Stimulated activated CD8-positive, alpha-beta memory T cell treated with anti-CD3 and anti-CD28 coated beads, Interleukin-7, amount 100 ng/mL, for 24 hours (primary cell): ENCODE results near the gene HS1BP3.

Experiments
- DNase-seq: peaks from one replicate; pipeline ENCODE4 v3.0.0-alpha.2; 2020; ENCODE audit warnings: low read depth

Gene HS1BP3, protein sequence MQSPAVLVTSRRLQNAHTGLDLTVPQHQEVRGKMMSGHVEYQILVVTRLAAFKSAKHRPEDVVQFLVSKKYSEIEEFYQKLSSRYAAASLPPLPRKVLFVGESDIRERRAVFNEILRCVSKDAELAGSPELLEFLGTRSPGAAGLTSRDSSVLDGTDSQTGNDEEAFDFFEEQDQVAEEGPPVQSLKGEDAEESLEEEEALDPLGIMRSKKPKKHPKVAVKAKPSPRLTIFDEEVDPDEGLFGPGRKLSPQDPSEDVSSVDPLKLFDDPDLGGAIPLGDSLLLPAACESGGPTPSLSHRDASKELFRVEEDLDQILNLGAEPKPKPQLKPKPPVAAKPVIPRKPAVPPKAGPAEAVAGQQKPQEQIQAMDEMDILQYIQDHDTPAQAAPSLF

DNA sequence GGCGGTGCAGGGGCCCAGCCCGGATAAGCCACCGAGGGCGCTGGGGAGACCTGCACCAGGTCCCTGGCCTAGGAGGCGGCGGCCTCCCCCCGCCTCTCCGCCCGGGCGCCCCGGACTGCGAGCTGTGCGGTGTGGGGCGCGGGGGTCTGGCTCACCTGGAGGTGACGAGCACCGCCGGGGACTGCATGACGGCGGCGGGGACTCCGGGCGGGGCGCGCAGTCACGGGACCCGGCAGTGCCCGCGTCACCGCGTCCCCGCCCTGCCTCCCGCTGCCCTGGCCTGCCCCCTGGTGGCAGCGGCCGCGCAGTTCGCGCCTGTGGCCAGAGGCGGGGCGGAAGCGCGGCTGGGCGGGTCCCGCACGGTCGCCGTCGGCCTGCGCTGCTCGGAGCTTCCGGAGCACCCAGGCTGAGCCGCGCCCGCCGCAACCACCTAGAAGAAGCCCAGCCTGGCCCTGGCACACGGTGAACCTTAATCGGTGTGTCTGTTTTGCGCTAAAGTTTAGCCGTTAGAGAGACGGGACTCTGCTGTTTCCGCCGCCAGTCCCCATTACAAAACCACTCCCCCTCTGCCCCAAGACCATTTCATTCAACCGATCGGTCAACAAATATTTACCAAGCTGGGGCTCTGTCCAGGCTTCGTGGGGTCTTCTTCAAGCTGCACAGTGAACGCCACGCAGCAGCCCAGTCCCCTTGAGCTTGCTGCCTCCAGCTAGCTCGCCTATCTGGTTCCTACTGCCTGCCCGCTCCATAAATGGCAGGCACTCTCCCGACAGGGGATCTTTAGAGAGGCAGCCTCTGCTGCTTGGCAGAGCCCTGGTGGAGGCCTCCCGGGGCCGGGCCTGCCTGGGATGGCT is at the start of gene HS1BP3:
TSS of gene HS1BP3 (minus strand) at position 222 of the 854 bp plus-strand sequence. CDS start at position 187, 35 bp downstream.
- DNase-seq = peak; percentile 66

DNA sequence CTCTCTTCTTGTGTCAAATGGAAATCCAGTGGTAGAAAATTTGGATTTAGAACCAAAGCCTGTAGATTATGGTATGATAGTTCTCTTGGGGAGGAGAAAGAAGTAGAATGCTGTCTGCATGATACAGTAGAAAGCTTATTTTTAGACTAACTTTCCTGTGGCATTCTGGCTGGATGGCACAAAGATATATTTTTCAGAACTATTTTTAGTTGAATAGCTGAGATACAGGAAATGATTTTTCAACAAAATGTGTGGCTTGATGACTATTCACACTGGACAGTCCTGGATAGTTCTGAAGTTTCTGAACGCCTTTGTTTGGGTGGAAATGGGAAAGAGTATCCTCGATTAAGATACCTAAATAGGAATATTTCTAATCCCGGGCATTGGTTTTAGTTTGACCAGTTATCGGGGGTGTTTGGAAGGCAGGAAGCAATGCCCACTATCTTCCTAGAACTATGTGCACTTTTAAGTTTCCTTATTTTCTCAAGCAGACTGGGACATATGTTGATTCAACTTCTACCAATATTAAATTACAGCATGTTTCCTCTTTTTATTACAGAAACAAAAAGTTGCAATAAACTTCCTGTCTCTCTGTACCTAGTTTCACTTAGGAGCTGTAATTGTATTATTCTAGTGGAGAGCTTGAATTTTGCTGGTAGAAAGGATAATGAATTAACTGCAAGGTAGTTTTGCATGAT is 48.2 kb upstream of the HS1BP3 start:
- no peak for DNase-seq

DNA sequence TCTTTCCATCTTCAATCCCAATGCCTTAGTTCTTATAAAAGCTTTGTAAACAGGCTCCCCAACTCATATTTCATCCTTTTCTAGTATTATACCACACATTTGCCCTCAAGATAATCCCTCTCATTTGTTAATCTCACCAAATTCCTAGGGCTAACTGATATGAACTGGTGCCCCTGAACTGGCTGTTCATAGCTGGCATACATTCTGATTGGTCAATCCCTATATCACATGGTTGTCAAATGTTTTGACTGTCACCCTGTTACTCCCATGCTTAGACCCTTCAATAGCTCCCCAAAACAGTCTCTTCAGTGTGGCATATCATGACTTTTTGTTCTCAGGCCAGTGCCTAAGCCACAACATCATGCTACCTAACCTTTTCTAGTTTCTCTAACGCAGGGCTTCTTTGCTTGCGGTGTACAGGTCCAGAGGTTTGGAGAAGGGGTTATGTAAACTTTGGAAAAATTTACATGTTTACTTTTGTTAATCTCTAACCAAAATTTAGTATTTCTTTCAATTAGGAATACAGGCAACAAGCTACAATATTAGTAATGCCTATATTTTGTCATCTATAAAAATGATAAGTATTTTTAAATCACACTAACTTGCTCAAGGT is 46.5 kb upstream of the HS1BP3 start:
- no peak for DNase-seq

DNA sequence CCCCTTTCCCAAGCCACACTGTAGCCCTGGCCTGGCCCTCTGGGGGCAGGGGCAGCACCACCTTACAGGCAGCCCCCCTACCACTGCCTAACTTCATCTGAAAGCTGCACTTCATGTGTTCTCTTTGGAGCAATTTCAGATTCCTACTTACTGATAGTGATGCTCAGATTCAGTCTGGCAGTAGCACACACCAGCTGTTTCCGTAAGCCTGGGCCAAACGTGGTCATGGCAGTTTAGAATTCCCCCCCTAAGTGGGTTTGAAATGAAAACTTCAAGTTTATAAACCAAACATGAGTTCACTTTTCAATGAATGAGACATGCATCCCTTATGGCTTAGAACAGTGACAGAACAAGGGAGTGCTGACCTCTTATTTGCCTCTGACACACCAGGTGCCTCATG is 45.5 kb upstream of the HS1BP3 start:
- DNase-seq = no peak

DNA sequence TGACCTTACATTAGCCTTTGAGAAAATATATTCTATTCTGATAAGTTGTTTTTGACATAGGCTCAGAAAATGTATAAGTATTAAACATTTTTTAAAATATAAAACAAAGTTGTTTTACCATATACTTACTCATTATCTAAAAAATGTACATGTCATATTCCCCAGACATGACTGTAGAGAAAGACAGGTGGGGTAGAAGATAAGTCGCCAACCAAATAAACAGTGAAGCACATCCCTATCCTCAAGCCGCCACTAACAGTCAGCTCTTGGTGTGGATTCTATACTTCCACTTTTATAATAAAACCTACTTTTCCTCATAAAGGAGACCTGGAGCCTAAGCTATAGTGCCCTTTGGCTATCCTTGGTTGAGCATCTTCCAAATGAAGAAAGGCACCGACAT is 42.4 kb upstream of the HS1BP3 start:
- no peak for DNase-seq

DNA sequence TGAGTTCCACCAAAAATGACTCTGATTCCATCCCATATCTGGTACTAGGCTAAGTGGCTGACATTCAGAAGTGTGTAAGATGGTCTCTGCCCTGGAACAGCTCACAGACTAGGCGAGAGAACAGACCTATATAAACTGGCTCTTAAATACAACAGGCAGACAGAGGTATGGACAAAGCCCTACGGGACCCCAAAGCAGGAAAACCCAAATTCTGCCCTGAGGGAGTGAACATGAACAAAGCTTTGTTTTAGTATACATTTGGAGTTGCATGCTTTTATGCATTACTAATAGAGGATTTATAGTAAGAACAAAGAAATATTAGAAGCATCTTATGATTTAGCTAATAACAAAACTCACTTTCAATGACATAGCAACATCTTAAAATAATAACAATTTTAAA is 41.2 kb upstream of the HS1BP3 start:
- DNase-seq = no peak

DNA sequence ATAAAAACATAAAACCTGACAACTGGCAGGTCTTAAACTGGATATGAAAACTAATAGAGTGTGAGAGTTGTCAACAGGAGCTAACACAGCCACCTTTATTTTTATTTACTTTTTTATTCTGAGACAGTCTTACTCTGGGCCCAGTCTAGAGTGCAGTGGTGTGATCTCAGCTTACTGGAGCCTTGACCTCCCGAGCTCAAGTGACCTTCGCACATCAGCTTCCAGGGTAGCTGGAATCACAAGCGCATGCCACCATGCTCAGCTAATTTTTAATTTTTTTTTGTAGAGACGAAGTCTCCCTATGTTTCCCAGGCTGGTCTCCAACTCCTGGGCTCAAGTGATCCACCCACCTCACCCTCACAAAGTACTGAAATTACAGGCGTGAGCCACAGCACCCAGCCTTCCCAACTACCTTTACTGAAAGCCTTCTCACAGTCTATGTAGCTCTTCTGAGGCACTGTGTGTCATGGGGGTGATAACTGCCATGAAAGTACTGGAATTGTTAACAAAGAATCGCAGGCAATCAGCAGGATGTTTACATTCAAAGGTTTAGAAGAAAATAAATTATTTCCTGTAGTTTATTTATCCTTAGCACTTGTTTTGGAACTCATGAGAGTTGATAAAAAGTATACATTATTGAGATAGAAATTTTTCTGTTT is 40.3 kb upstream of the HS1BP3 start:
- no peak for DNase-seq

DNA sequence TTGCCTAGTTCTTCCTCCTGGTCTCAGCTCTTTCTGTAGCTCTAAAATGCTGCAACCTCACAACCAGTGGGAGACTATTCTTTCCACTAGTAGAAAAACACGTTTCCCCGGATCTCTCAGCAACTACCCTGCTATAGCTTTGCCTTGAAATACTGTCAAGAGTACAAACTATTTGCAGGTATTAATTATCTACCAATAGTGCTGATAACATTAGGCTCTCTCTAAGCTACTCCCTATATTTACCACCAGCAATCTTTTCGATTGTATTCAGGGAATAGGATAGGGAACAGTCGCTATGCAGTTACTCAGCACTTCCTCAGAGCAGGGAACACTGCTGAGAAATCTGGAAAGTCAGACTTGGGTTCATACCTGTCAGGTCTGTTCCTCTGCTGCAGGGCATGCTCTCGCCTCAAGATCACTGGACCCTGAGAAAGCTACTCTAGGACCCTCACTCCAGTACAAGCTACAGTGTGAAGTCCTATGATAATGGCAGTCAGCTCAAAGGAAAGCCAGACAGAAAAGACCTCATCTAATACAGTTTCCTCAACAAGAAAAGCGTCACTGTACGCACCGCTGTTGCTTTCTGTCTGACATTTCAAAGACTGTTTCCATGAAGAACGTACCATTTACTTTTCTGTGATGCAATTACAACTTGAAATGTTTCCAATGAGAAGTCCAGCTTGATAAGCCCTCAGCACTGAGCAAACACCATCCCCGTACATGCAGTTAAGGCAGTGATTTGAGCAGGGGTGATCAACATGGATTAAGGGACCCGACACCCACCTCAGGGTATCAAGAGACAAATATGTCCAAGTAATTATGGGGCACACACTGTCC is 38.7 kb upstream of the HS1BP3 start:
- DNase-seq = no peak

DNA sequence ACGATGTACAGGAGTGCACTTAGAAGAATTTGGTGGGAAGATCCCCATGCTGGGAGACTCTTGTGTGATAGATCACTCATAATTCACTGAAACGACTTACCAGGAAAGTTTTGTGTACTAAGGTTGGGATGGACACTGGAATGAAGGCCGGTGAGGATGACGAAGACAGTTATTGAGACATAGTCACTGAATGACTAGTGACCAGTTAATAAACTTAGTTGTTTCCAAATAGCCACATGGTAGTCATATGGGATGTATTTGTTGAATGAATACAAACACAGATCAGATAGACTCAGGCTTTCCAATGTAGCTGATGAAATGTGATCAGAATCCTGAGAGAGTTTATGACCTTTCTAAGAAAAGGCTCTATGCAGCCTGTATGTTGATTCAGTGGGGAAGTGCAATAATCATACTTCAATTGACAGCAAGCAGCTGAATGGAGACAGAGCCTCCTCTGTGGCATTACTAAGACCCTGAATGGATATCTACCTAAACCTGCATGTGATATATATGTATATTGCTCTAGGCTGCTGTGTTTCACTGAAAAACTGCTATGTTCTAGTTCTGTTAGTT is 36.4 kb upstream of the HS1BP3 start:
- no peak for DNase-seq

DNA sequence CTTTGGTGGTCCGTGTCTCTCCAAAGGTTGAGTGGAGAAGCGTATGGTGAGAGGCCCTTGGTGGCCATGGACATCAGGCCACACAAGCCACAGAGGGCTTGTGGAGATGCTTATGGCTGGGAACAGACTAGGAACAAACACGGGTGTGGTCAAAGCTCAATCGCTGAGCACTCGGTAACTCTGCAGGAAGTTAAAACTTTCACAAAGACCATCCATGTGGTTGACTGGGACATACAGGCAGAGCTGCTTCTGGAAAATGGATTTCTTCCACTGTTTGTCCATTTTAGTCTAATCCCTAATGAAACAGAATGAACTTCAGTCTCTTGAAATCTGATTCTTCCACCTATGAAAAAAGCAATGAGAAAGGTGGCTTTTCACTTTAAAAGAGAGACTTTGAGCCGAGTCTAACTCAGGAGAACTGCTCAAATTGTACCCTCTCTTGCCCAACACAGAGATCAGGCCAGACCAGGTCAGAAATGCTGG is 33.7 kb upstream of the HS1BP3 start:
- no peak for DNase-seq

DNA sequence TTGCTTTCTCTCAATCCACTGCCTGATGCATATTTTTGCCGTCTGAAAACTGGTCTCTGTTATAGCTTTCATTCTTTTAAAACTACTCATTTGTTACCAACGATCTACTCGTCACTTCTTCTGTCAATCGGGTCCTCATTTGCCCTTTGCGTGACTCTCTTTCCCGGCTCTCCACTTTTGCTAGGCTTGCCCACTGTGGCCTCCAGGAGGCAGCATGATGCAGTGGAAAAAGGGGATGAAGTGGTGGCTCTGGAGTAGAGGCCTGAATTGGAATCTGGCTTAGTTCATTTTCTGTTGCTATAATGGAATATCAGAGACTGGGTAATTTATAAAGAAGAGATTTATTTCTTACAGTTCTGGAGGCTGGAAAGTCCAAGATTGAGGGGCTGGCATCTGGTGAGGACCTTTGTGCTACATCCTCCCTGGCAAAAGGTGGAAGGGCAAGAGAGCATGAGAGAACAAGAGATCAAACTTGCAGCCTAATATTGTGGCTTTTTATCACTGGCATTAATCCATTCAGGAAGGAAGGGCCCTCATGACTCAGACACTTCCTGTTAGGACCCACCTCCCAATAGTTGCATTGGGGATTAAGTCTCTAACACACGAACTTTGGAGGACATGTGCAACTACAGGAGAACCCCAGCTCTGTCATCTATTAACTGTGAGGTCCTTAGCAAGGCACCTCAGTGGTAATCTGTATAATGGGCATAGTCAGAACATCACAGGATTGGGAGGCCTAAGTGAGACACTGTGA is 31.4 kb upstream of the HS1BP3 start:
- no peak for DNase-seq

DNA sequence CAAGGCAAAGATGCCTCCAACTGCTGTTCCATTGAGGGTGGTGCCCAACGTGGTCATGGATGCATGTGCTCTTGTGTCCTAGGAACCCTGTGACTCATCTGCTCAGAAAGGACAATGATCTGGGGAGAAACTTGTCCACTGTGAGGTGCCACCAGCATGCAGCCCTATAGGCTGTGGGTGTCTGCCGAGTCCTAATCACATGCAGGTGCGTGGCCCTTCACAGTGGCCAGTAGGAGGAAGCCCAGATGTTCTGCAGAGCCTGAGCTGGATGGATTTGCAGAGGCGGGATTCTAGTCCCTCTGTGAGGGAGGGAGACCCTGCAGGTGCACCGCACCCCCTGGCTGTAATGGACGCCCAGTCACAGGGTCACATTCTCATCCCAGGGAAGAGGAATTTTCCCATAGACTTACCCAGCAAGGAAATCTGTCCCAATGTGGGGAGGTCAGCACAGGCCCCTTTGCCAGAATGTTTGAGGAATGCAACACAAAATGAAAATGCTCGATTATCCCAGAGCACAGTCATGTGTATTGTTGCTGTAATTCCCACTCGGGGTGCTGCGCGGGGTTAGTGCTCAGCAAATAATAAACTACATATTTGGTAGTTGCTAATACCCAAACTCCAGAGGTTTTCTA is 30.0 kb upstream of the HS1BP3 start:
- DNase-seq = no peak

DNA sequence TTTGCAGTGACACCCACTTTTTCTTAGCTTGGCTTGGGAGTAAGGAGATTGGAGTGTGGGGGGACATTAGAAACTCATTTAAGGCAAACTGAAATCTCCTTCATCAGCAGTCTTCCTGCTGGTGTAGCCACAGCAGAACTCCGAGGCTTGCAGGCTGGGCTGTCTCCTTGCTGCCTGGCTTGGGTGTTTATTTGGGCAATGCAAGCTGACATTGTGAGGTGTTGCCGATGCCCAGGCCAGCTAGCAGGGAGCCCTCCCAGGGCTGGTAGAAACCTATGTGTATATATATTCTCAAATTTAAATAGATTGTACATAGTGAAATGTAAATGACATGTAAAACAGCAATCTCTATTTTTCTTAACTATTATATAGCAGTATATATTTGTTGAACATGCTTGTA is 27.9 kb upstream of the HS1BP3 start:
- DNase-seq = no peak

DNA sequence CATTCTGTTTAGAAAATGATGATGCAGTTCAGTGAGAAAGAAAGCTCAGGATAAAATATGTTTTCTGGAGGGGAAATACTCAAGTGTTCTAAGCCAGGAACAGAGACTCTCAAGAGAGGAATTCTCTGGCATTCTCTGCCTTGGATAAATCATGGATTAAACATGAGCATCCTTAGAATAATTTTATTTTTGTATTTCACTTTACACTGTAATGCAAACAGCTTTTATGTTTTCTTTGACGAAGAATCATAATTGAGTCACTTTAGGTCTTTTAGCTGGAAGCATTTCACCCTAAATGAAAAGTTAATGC is 27.1 kb upstream of the HS1BP3 start:
- DNase-seq = no peak

DNA sequence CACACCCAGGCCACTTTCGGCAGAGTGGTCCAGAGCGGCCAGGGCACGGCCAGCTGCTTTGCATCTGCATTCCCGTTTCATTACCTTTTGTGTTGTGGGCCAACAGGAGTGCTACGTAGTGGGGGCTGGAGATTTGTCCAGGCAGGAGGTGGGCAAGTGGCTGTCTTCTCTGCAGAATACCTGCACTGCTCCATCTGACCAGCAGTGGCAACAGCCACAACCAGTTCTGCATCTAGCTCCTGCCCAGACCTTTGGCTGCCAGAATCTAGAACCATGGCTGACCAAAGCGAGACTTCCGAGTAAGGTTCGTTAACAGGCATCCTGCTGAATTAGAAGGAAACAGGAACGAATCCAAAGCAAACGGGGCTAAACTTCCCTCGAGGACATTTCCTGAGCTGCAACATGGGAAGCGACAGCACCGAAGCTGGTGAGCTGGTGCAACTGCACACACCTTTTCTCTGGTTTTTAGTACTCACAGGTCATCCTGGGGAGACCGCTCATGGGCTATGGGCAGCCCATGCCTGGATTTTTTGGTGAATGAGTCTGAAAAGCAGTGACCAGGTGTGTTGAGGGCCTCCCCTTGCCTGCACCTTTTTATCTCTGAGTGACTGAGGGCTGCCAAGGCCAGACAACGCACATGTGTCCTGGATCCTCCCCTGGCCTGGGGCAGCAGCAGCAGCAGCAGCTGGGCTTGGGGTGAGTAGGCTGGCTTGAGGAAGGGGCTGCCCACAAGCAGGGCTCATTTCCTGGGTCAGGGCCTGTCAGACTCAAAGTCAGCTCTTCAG is 26.6 kb upstream of the HS1BP3 start:
- no peak for DNase-seq

DNA sequence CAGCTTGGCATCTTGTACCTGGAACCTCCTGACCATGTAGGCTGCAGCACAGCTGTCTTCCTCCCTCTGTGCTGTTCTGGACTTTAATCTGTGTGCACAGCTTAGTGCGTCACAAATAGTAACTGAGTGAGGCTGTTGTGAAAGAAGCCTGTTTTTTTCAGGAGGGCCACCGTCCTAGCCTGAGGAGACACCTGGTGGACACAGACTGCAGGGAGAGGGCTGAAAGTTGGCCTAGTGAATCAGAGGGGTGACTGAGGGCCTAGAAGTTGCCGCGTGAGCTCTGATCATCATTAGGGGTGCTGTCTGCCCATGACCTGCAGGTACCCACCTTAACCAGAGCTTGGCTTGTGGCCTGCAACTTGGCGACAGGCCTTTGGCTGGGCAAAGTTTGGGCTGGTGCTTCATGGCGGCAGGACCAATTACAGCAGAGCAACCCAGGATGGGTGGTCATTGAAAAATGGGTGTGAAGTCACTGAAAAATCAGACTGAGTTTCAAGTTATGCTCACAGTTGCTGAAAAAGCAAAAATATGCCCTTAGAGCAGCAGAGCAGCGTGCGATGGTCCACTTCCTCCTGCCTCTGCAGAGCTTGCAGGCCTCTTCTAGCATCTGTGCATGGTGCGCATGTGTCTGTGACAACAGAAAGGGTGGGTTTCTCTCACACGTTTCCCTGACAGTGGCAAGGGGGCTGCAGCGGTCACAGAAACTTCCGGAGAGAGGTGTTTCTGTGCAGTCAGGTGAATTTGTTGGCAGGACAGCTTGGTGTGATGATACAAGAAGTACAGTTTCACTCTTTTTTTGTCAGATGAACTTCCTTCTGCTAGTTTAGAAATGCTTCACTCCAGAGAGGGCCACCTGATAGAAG is 25.7 kb upstream of the HS1BP3 start:
- no peak for DNase-seq

DNA sequence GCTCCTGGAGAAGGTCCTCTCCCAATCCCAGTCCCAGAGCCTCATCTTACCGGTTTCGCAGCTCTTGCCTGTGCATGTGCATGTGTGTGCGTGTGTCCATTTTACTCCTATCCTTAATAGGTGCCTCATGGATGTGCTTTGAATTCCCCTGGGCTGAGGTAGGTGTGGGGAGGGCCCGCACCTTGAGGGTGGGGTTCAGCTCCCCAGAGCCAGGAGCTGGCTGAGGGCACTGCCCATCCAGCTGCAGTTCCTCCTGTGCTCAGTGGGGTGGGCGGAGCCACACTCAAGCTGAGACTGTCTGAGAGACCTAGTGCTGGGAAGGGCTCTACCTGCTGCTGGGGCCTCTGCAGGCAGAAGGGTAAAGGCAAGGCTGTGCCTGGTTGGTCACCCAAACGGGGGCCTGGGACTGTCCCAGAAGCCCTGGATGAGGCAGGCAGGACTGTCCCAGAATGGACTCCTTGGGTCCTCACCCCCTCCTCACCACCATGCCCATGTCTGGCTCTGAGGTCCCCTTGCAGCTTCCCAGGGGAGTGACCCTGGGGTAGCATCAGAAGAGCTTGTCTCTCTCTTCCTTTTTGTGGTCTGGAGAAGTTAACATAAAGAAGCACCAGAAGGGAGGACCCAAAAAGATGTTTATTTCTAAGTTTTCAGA is 24.9 kb upstream of the HS1BP3 start:
- DNase-seq = no peak
